Neuron (in vitro differentiated cells): ENCODE measurements around the gene DTHD1.
A peak's percentile ranks its signal among the peaks of the same experiment; 100 is the strongest.

Experiments
- H2AFZ ChIP-seq: one replicate; pipeline ENCODE4 v1.6.1; 2013; ENCODE audit warnings: low read depth, mild to moderate bottlenecking, inconsistent platforms, low read length, moderate library complexity
- H3K27me3 ChIP-seq: one replicate; pipeline ENCODE4 v1.6.1; 2013; ENCODE audit warnings: low read length; ENCODE audit not compliant: insufficient read depth
- H3K36me3 ChIP-seq: one replicate; pipeline ENCODE4 v1.6.1; 2013; ENCODE audit warnings: low read length; ENCODE audit not compliant: insufficient read depth
- H3K4me1 ChIP-seq: one replicate; pipeline ENCODE4 v1.6.1; 2013; ENCODE audit warnings: low read length; ENCODE audit not compliant: insufficient read depth
- H3K4me3 ChIP-seq: 2 replicates; pipeline ENCODE4 v1.5.1; 2013; ENCODE audit warnings: mild to moderate bottlenecking, low read length, moderate library complexity
- H3K9me3 ChIP-seq: one replicate; pipeline ENCODE4 v1.6.1; 2013; ENCODE audit warnings: low read length

The DTHD1 gene

GRCh38 chr4:36349938-36350549 lies 68.6 kb downstream of the DTHD1 start:
- no peaks in the 10 kb centered on the region for H3K27me3 ChIP-seq
- H3K36me3 ChIP-seq = no peaks in the 10 kb centered on the region
- H3K9me3 ChIP-seq = no peaks in the 10 kb centered on the region
- peaks cover 56% of the 10 kb centered on the region for H3K4me1 ChIP-seq
- no peak overlapping the region for H3K4me3 ChIP-seq
- H2AFZ ChIP-seq = peak overlapping the region; percentile 43

GRCh38 chr4:36351082-36351666 lies 69.8 kb downstream of the DTHD1 start:
- Histone ChIP-seq H3K4me3 (no peak overlapping the region), H3K9me3 (no peaks in the 10 kb centered on the region), H3K4me1 (peaks cover 56% of the 10 kb centered on the region), H3K27me3 (no peaks in the 10 kb centered on the region), H3K36me3 (no peaks in the 10 kb centered on the region), H2AFZ (no peak overlapping the region)

DNA sequence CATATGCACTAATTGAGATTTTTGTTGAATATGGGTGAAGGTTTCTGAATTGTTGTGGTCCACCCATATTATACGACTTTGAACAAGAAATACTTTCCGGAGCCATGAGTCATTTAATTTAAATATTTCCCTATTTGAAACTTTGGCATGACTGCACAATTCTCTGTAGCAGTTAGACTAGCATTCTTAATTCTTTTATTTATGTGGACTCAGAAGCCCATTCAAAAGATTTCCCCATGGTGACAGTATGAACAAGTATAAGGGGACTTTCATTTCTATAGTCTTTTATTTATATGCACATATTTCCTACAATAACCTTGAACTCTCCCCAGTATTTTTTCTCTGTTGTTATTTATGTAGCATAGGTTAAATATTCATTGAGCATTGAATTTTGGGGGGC lies 72.6 kb downstream of the DTHD1 start:
- Histone ChIP-seq H3K36me3 (no peaks in the 10 kb centered on the region), H3K4me3 (no peak overlapping the region), H2AFZ (no peak overlapping the region), H3K4me1 (peaks cover 43% of the 10 kb centered on the region), H3K27me3 (no peaks in the 10 kb centered on the region), H3K9me3 (no peaks in the 10 kb centered on the region)

DNA sequence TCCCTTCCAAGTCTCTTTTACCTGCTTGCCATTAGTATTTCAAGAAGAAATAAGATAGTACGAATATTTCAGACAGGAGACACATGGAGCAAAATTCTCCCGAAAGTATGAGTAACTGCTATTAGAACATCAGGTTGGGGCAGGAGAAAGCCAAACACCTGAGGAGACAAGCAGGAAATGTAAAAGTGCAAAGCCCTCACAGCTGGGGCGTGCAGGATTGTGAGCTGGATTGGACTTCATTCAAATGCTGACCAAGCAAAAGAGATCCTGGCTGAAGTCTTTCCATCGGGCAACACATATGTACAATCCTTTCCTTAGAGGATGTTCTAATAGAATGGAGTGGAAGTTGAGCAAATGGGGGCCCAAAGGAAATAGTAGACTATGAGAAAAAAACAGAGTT lies 76.8 kb downstream of the DTHD1 start:
- H3K27me3 ChIP-seq = peaks cover 2% of the 10 kb centered on the region
- H3K36me3 ChIP-seq = no peaks in the 10 kb centered on the region
- no peak overlapping the region for H2AFZ ChIP-seq
- no peaks in the 10 kb centered on the region for H3K9me3 ChIP-seq
- peaks cover 17% of the 10 kb centered on the region for H3K4me1 ChIP-seq
- H3K4me3 ChIP-seq = no peak overlapping the region

GRCh38 chr4:36360755-36361154 lies 79.3 kb downstream of the DTHD1 start:
- Histone ChIP-seq H3K36me3 (no peaks in the 10 kb centered on the region), H3K27me3 (peaks cover 2% of the 10 kb centered on the region), H2AFZ (no peak overlapping the region), H3K4me3 (no peak overlapping the region), H3K9me3 (no peaks in the 10 kb centered on the region), H3K4me1 (no peaks in the 10 kb centered on the region)

- H3K36me3 ChIP-seq = no peaks in the 10 kb centered on the region
- peaks cover 2% of the 10 kb centered on the region for H3K27me3 ChIP-seq
- H3K4me3 ChIP-seq = no peak overlapping the region
- H3K9me3 ChIP-seq = no peaks in the 10 kb centered on the region
- H2AFZ ChIP-seq = no peak overlapping the region
- no peaks in the 10 kb centered on the region for H3K4me1 ChIP-seq
These were observed 81.6 kb downstream of the DTHD1 start for GRCh38 chr4:36363024-36363423.

- Histone ChIP-seq H3K36me3 (no peaks in the 10 kb centered on the region), H3K9me3 (no peaks in the 10 kb centered on the region), H3K4me3 (no peak overlapping the region), H3K4me1 (no peaks in the 10 kb centered on the region), H3K27me3 (no peaks in the 10 kb centered on the region), H2AFZ (no peak overlapping the region)
These were observed 93.6 kb downstream of the DTHD1 start for GRCh38 chr4:36374836-36375511.

DNA sequence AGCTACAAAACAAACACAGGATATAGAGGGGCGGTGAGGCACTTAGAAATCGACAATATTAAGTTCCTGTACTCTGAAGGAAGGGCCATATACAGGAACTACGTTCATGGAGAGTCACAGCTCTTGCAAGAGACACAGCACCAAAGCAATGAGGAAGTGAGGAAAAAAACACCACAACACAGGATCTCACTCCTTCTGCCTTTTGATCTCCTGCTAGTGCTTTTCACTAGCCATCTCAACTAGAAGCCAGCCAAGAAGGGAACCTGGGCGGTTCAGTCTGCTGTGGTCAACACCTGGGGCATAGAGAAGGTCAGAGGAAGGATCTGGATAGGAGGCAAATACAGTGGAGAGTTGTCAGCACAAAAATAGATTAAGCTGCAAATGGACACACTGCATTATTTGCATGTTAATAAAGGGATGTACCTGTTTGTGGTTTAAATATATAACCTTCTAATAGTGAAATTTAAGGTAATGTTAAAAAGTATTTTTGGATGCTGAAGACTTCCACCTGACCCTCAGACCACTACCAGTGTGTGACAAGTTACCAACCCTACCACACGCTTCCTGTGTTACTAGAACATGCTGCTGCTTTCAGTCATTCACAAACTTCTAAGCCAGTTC lies 104.6 kb downstream of the DTHD1 start:
- H3K4me1 ChIP-seq = peaks cover 6% of the 10 kb centered on the region
- H3K27me3 ChIP-seq = no peaks in the 10 kb centered on the region
- no peak overlapping the region for H2AFZ ChIP-seq
- H3K36me3 ChIP-seq = no peaks in the 10 kb centered on the region
- no peak overlapping the region for H3K4me3 ChIP-seq
- no peaks in the 10 kb centered on the region for H3K9me3 ChIP-seq

- H3K4me1 ChIP-seq = peaks cover 12% of the 10 kb centered on the region
- no peaks in the 10 kb centered on the region for H3K27me3 ChIP-seq
- no peaks in the 10 kb centered on the region for H3K9me3 ChIP-seq
- no peak overlapping the region for H3K4me3 ChIP-seq
- no peak overlapping the region for H2AFZ ChIP-seq
- H3K36me3 ChIP-seq = no peaks in the 10 kb centered on the region
These were observed 105.3 kb downstream of the DTHD1 start for GRCh38 chr4:36386691-36387090.

- Histone ChIP-seq H3K27me3 (no peaks in the 10 kb centered on the region), H3K4me3 (no peak overlapping the region), H3K36me3 (no peaks in the 10 kb centered on the region), H3K4me1 (peaks cover 16% of the 10 kb centered on the region), H3K9me3 (no peaks in the 10 kb centered on the region), H2AFZ (no peak overlapping the region)
These were observed 107.3 kb downstream of the DTHD1 start for GRCh38 chr4:36388710-36389109.

DNA sequence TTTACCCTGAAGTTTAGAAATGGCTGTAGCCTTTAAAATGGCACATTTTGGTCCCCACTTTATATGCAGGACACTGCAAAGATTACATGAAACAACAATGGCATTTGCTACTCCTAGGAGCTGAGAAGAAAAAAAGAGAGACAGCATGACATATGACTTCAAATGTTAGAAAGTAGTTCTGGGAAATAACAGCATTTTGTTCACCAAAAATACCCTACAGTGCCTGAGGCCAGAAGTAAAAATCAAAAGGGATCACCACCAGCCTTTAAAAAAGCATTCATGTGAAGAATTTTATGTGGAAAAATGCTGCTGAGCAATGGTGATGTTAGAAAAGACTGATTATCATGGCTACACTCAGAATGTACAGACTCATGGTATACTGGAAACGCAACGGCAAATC lies 110.0 kb downstream of the DTHD1 start:
- Histone ChIP-seq H3K27me3 (no peaks in the 10 kb centered on the region), H3K36me3 (no peaks in the 10 kb centered on the region), H2AFZ (no peak overlapping the region), H3K4me1 (peaks cover 16% of the 10 kb centered on the region), H3K9me3 (no peaks in the 10 kb centered on the region), H3K4me3 (no peak overlapping the region)

- Histone ChIP-seq H2AFZ (no peak overlapping the region), H3K4me3 (no peak overlapping the region), H3K27me3 (no peaks in the 10 kb centered on the region)
These were observed 110.6 kb downstream of the DTHD1 start for GRCh38 chr4:36392024-36392423.

DNA sequence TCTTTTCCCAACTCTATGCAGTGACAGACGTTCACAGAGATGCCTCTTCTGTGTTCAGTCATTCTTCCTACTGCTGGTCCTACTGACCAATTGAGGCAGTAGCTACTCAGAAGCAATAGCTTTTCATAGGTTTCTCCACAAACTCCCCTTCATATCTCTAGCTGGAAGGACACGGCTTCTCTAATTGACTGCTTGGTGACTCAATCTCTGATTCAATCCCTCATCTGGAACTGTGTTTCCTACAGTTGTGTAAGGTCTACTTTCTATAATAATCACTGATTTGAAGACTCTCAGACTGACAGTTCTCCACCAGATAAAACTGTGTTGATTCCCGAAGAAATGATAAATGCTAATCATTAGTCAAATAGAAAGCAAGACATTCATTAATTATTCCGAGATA lies 111.5 kb downstream of the DTHD1 start:
- H3K4me1 ChIP-seq = peaks cover 16% of the 10 kb centered on the region
- H3K36me3 ChIP-seq = no peaks in the 10 kb centered on the region
- H3K4me3 ChIP-seq = no peak overlapping the region
- H3K27me3 ChIP-seq = no peaks in the 10 kb centered on the region
- no peak overlapping the region for H2AFZ ChIP-seq
- H3K9me3 ChIP-seq = no peaks in the 10 kb centered on the region

More at GRCh38 chr4:36392024-36392423, 110.6 kb downstream of the DTHD1 start:
- Histone ChIP-seq H3K4me1 (peaks cover 16% of the 10 kb centered on the region), H3K36me3 (no peaks in the 10 kb centered on the region), H3K9me3 (no peaks in the 10 kb centered on the region)
